NCI-H128 (cell line): ENCODE data around the gene ASCL3.
"Not testable (repeated sequence)": the region's sequence is repeated elsewhere in the genome, so short reads cannot be mapped to it uniquely, and the experiment has no call there.

Experiments
- DNase-seq: peaks from one replicate; lab custom pipeline; 2025; ENCODE audit not compliant: unreplicated experiment; lab: John Stamatoyannopoulos, UW

The ASCL3 gene

DNA sequence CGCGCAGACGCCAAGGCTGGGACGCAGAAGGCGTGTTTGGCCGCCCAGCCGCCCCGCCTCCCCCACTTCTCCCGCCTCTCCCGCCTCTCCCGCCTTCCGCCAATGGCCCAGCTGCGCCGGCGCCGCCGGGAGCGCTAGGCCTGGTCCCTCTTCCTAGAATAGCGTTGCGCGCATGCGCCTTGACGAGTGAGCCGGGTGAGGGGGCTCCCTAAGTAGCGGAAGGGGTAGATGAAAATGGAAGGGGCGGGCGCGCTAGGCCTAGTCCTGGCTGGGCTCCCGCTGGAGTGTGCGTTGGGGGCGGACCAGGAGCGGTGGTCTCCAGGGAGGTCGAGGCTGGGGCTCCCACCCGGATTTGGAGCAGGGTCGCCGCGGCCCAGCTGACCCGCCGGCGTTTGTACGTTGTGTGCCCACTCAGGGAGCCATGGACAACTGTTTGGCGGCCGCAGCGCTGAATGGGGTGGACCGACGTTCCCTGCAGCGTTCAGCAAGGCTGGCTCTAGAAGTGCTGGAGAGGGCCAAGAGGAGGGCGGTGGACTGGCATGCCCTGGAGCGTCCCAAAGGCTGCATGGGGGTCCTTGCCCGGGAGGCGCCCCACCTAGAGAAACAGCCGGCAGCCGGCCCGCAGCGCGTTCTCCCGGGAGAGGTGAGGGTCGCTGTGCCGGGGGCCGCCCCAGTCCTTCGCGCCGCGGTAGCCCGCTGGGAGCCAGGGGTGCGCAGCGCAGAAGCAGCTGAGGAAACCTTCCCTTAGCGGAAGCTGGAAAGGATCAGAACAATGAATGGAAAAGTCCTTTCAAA is 31.6 kb downstream of the ASCL3 start, which contains the start of gene AKIP1:
TSS of gene AKIP1 (plus strand) at position 161 of the 795 bp plus-strand sequence. CDS start at position 422, 261 bp downstream.
- peak; percentile 96 for DNase-seq

DNA sequence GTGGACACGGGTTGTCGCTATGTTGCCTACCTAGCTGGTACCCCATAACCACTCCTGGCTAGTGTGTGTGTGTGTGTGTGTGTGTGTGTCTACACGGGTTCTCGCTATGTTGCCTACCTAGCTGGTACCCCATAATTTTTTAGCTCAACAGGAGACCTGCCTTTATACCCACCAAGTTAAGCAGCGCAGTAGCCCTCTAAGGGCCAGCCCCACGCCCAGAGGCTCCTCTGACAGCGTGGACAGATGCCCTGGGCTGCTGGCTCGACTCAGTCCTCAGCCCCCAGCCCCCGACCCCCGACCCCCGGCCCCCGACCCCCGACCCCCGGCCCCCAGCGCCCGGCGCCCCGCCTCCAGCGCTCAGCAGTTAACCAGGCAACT is 32.2 kb downstream of the ASCL3 start:
- no peak for DNase-seq

DNA sequence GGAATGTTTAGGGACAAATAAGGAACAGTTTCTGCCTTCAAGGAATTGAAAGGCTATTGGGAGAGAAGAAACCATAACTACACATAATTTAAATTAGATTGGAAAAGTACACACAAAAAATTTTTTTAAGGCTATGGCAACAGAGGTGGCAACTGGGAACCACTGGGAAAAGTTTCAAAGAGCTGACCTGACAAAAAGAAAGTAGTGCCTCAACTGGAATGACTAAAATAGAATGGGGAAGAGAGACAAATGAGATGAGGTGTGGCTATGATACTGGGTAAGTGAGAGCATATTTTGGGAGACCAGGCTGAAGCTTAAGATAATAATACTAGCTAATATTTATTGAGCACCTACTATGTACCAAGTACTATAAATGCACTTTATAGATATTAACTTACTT is 34.7 kb downstream of the ASCL3 start:
- DNase-seq, result no peak

DNA sequence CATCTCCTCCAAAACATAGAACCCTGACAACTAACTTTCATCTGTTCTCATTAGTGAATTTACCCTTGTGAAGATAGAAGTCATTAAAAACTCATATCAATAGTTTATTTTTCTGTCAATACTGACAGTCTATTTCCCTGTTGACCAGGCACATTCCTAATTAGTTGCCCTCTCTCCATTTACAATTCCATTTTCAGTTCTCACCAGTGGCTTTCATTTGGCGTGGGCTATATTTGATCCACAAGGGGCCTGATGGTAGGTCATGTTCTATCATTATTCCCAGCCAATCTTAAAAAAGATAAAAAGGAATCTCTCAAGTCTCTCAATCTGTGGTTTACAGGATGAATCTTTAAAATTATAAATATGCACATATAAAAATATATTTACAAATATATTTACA is 35.7 kb downstream of the ASCL3 start:
- DNase-seq, result no peak

DNA sequence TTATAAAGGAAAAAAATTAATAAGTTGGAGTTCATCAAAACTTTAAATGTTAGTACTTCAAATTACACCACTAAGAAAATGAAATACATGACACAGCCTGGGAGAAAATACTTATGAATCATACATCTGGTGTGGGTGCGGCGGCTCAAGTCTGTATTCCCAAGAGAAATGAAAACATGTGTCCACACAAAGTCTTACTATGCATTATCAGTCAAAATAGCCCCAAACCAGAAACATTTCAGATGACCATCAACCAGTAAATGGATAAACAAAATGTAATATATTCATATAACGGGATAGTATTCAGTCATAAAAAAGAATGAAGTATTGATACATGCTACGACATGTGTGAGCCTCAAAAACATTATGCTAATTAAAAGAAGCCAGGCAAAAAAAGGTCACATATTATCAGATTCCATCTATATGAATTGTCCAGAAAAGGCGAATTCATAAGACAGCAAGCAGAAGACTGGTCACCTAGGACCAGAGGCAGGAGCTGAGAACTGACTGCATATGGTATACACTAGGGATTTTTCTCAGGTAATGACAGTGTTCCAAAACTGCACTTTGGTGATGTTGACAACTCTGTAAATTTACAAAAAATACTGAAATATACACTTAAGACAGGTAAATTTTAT is 37.2 kb downstream of the ASCL3 start:
- DNase-seq, result no peak

DNA sequence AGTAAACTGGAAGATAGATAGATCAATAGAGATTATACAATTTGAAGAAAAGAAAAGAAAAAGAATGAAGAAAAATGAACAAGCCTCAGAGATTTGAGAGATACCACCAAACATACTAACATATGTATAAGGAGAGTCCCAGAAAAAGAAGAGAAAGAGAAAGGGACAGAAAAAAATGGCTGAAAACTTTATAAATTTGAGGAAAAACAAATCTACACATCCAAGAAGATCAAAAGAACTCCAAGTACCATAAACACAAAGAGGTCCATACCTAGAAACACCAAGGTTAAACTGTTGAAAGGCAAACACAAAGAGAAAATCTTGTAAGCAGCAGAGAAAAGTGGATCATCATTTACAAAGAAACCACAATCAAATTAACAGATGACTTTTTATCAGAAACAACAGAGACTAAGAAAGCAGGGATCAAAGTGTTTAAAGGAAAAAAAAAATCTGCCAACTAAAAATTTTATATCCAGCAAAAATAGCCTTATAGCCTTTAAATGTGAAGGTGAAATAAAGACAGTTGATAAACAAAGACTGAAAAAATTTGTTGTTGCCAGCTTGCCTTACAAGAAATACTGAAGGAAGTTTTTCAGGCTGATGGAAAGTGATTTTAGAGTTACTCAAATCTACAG is 43.6 kb downstream of the ASCL3 start:
- DNase-seq, result no peak

DNA sequence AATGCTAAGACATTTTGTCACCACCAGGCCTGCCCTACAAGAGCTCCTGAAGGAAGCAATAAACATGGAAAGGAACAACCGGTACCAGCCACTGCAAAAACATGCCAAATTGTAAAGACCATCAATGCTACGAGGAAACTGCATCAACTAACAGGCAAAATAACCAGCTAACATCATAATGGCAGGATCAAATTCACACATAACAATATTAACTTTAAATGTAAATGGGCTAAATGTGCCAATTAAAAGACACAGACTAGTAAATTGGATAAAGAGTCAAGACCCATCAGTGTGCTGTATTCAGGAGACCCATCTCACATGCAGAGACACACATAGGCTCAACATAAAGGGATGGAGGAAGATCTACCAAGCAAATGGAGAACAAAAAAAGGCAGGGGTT is 51.6 kb downstream of the ASCL3 start:
- DNase-seq, result not testable (repeated sequence)
